OCI-LY7 (cell line): ENCODE results near the gene HSD17B4.

Source experiments
- EZH2phosphoT487 ChIP-seq: fragments of 200-600 bp; sonication (generic); IDR thresholded peaks from 2 replicates; pipeline ENCODE4 v1.6.1; 2018; ENCODE audit warnings: low read depth, borderline replicate concordance, mild to moderate bottlenecking, mixed run types, antibody characterized with exemption, low read length, moderate library complexity, mixed read lengths
- TF ChIP-seq, protein P1 (sequence below): fragments of 200-600 bp; sonication (generic); conservative IDR thresholded peaks from 2 replicates; pipeline ENCODE4 v1.5.1; 2014; ENCODE audit warnings: mild to moderate bottlenecking, antibody characterized with exemption, low read length, moderate library complexity, mixed read lengths

DNA sequence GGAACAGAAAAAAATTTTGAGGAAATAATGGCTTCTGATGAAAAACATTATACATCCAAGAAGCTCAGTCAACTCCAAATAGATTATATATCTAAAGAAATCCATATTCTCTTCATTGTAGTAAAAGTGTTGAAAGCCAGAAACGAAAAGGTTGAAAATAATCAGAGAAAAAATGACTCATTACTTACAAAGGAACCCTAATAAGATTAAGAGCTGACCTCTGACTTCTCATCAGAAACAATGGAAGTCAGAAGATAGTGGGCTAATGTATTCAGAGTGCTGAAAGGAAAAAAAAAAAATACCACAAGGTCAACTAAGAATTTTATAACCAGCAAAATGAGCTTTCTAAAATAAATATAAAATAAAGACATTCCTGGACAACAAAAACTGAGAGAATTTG, 60.0 kb downstream of the HSD17B4 start:
- TF ChIP-seq EZH2phosphoT487 = no peak
- TF ChIP-seq, protein P1, sequence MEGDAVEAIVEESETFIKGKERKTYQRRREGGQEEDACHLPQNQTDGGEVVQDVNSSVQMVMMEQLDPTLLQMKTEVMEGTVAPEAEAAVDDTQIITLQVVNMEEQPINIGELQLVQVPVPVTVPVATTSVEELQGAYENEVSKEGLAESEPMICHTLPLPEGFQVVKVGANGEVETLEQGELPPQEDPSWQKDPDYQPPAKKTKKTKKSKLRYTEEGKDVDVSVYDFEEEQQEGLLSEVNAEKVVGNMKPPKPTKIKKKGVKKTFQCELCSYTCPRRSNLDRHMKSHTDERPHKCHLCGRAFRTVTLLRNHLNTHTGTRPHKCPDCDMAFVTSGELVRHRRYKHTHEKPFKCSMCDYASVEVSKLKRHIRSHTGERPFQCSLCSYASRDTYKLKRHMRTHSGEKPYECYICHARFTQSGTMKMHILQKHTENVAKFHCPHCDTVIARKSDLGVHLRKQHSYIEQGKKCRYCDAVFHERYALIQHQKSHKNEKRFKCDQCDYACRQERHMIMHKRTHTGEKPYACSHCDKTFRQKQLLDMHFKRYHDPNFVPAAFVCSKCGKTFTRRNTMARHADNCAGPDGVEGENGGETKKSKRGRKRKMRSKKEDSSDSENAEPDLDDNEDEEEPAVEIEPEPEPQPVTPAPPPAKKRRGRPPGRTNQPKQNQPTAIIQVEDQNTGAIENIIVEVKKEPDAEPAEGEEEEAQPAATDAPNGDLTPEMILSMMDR = no peak
